NCI-H82 treated with DMSO at 0.1 percent for 48 hours (cell line): ENCODE results near the gene ECE1.

Experiments
- DNase-seq: peaks from one replicate; lab custom pipeline; 2025; ENCODE audit not compliant: unreplicated experiment; lab: John Stamatoyannopoulos, UW

Gene ECE1

DNA sequence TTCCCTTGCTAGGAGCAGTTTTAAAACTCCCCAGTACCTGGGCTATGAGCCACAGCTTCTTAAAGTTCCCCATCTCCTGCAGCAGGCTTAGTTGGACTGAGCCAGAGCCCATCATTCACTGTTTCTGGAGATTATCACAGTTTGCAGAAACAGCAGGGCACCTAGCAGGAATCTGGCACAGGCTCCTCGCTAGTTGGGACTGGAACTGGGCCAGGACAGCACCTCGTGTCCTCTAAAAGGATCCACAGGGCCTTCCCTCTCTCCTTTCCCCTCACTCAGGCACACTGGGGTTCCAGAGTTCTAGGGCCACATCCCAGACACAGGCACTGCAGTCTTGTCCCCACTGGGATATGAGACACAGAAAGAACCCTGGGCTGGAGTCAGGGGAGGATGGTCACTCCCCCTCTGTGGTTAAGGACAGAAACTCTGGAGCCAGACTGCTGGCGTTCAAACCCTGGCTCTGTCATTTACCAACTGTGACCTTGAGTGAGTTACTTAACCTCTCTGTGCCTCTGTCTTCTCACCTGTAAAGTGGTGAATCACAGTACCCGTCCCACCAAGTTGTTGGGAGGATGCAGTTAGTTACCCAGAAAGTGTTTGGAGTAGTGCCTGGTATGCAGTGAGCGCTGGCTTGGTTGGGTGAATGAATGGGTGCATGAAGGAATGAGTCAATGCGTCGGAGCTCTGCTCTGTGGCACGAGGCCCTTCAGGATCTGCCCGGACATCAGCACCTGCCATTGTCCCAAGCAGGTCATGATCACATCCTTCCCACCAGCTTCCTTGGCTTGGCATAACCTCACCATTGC, 18.8 kb upstream of the ECE1 start:
- DNase-seq: no peak

DNA sequence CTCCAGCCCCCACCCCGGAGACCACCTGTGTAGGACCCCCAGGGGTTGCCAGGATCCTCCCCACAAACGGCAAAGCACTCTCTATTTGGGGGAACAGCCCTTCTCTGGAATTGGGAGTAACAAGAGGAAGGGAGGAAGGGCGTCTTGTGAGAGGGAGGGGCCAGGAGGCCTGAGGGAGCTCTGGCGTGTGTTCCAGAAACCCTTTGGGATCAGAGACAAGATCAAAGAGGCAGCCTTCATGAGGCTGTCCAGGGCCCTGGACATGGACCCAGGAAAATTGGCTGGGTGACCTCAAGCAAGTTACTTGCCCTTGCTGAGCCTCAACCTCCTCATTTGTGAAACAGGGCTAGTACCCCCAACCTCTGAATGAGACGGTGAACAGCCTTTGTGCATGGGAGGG, 18.1 kb upstream of the ECE1 start:
- DNase-seq: no peak

GRCh38 chr1:21307663-21308305, 17.5 kb upstream of the ECE1 start:
- DNase-seq: no peak

- no peak for DNase-seq
Observed at GRCh38 chr1:21307210-21307609, 16.9 kb upstream of the ECE1 start.

GRCh38 chr1:21305900-21306189, 15.6 kb upstream of the ECE1 start:
- no peak for DNase-seq

DNA sequence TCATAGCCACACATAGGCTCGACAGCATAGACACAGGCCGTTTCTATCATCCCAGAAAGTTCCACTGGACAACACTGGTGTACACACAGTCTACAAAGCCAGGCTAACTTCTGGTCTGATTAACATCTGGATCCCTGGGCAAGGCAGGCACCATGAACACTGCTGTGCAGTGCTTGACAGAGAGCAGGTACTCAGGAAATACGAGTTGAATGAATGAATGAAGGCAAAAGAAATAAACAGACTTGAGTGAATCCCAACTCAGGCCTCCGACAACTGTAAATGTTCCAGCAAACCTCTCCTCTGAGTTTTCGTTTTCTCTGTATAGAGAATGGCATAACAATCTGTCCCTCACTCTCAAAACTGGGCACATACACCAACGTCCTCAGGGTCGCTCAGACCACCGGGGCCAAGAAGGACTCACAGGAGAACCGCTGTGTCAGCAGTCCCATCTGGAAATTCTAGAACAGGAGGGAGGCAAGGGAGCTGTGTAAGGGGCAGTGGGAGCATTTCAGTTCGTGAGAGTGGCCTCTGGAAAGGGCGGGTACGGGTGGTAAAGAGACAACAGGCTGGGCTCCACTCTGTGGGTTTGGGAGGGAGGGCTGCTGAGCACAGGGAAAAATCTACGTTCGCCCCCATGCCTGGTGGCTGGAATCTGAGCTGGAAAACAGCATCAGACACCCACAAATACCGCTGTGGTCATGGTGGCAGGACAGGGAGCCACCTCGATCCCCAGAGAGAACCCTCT, 15.1 kb upstream of the ECE1 start:
- no peak for DNase-seq

GRCh38 chr1:21304488-21304887, 14.2 kb upstream of the ECE1 start:
- DNase-seq: no peak

- peak; percentile 66 for DNase-seq
Observed at GRCh38 chr1:21302747-21303715, 12.8 kb upstream of the ECE1 start.

GRCh38 chr1:21301794-21302440, 11.7 kb upstream of the ECE1 start:
- DNase-seq: peak; percentile 52

DNA sequence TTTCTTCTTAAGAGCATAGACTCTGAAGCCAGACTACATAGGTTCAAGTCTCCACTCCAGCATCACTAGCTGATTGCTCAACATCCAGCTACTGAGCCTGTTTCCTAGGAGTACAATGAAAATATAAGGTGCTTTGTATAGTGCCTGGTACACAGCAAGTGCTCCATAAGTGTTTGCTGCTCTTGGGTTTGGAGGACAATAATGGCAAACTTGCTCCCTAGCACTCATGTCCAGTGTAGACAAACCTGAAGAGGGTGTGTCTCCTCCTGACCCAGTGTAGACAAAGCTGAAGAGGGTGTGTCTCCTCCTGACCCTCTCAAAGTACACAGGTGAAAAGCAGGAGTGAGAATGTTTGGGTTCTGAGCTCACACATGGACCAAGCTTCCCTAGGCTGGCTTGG, 10.5 kb upstream of the ECE1 start:
- DNase-seq: no peak

- no peak for DNase-seq
Observed at GRCh38 chr1:21299780-21300395, 9.6 kb upstream of the ECE1 start.

- DNase-seq: no peak
Observed at GRCh38 chr1:21298981-21299391, 8.7 kb upstream of the ECE1 start.

- no peak for DNase-seq
Observed at GRCh38 chr1:21297975-21298374, 7.7 kb upstream of the ECE1 start.

- DNase-seq: no peak
Observed at GRCh38 chr1:21296509-21297354, 6.5 kb upstream of the ECE1 start.

- no peak for DNase-seq
Observed at GRCh38 chr1:21295545-21295944, 5.3 kb upstream of the ECE1 start.

- no peak for DNase-seq
Observed at GRCh38 chr1:21295002-21295401, 4.7 kb upstream of the ECE1 start.

- DNase-seq: no peak
Observed at GRCh38 chr1:21294266-21294989, 4.2 kb upstream of the ECE1 start.

- no peak for DNase-seq
Observed at GRCh38 chr1:21293537-21294265, 3.4 kb upstream of the ECE1 start.
